Uterus (tissue), 2 donors: ENCODE results near the gene TMEM62.

ENCODE experiments used
- CTCF ChIP-seq, 4 experiments: fragments of 200-600 bp in 2 of 4; fragments of 450-650 bp in 2 of 4; sonication (generic) in 2 of 4; IDR thresholded peaks; one replicate each; pipeline ENCODE4 v1.5.1; 2016 to 2019; ENCODE audit warnings: antibody characterized with exemption in 4 of 4, mild to moderate bottlenecking in 2 of 4, moderate library complexity in 1 of 4
- POLR2A ChIP-seq, 2 donors: fragments of 450-650 bp; IDR thresholded peaks; one replicate each; pipeline ENCODE4 v1.6.1; 2016; ENCODE audit warnings: antibody characterized with exemption in 2 of 2, mild to moderate bottlenecking in 1 of 2, moderate library complexity in 1 of 2

- TF ChIP-seq CTCF (IDR thresholded peaks at IDR 0.05) = no peak
- TF ChIP-seq POLR2A (IDR thresholded peaks at IDR 0.05) = no peak
These were observed 52.6 kb downstream of the TMEM62 start for GRCh38 chr15:43186003-43186353.
